Measurements from ENCODE around the gene SDK2.

The SDK2 gene

GRCh38 chr17:73429440-73430164, 214.6 kb downstream of the SDK2 start:
- peak; percentile 73 to 81 for DNase-seq (ENCODE audit: low read depth in 1 of 2, low spot score in 1 of 2)

- DNase-seq (ENCODE audit: low read depth in 1 of 2, low spot score in 1 of 2): no peak
Observed at GRCh38 chr17:73427198-73427597, 217.0 kb downstream of the SDK2 start.

DNA sequence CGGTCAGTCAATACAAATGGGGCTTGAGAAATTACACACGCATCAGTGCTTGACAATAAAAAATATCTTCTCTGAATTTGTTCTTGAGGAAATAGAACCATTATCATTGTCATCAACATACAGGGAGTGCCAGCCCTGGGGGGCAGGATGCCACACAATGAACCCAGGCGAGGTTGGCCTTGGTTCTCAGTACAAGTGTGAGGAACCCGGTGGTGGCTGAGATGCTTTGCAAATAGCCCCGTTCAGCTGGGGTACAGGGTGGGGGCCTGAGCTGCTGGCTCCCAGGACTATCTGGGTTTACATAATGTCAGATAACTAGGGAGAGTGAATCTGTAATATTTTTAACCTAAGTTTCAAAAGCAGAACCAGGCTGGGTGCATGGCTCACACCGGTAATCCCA, 219.7 kb downstream of the SDK2 start:
- no peak for DNase-seq (ENCODE audit: low read depth in 1 of 2, low spot score in 1 of 2)

- no peak for DNase-seq (ENCODE audit: low read depth in 1 of 2, low spot score in 1 of 2)
Observed at GRCh38 chr17:73423806-73424205, 220.4 kb downstream of the SDK2 start.

GRCh38 chr17:73423159-73423715, 221.0 kb downstream of the SDK2 start:
- DNase-seq (ENCODE audit: low read depth in 1 of 2, low spot score in 1 of 2): no peak

DNA sequence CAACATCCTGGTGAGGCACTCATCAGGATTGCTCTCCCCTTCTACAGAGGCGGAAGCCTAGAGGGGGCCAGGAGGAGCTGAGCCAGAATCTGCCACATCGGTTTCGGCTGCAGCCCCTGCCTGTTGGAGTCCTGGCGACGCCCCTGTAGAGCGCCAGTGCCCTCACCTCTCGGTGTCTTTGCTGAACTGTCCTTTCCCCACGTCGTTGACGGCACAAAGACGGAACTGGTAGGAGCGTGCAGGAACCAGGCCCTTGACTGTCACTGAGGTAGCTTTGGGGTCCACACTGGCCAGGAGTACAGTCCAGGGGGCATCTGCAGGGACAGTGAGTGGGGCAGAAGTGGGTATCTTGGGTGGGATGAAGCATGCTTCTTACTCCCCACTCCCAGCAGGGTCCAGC, 222.1 kb downstream of the SDK2 start:
- no peak for DNase-seq (ENCODE audit: low read depth in 1 of 2, low spot score in 1 of 2)

DNA sequence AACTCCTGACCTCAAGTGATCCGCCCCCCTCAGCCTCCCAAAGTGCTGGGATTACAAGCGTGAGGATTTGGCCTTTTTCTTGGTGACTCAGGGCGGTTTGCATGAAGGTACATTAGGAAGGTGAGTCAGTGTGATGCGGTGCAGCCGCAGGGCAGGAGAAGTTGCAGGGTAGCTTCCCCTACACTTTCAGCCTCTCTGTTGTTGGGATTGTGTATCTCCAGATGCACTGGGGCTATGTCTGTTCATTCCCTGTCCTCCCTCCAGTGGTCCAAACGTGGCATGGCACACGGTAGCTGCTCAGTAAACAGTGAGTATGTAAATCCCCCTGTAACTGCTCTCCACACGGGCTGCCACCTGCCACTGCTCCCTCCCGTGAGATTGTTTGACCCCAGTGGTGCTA, 223.3 kb downstream of the SDK2 start:
- DNase-seq (ENCODE audit: low read depth in 1 of 2, low spot score in 1 of 2): no peak

- no peak for DNase-seq (ENCODE audit: low read depth in 1 of 2, low spot score in 1 of 2)
Observed at GRCh38 chr17:73419881-73420280, 224.4 kb downstream of the SDK2 start.

- no peak for DNase-seq (ENCODE audit: low read depth in 1 of 2, low spot score in 1 of 2)
Observed at GRCh38 chr17:73419051-73419450, 225.2 kb downstream of the SDK2 start.

DNA sequence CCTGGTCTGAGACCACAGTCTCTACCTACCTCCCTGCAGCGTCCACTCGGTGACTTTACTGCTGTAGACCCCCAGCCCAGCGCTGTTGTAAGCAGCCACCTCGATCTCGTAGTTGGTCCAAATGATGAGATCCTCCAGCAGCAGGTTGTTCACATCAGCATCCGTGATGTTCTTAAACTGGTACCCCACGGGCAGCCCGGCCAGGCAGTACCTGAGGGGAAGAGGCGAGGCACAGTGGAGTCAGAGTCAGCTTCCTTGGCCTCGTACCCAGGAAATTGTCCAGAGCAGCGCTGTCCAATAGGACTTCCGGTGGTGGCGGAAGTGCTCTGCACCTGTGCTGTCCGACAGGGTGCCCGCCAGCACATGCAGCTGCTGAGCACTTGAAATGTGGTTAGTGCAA, 228.5 kb downstream of the SDK2 start:
- no peak for DNase-seq (ENCODE audit: low read depth in 1 of 2, low spot score in 1 of 2)

- DNase-seq (ENCODE audit: low read depth in 1 of 2, low spot score in 1 of 2): no peak
Observed at GRCh38 chr17:73414171-73414955, 229.9 kb downstream of the SDK2 start.

GRCh38 chr17:73412914-73413313, 231.3 kb downstream of the SDK2 start:
- no peak for DNase-seq (ENCODE audit: low read depth in 1 of 2, low spot score in 1 of 2)

- DNase-seq (ENCODE audit: low read depth in 1 of 2, low spot score in 1 of 2): no peak
Observed at GRCh38 chr17:73411313-73411747, 232.9 kb downstream of the SDK2 start.

DNA sequence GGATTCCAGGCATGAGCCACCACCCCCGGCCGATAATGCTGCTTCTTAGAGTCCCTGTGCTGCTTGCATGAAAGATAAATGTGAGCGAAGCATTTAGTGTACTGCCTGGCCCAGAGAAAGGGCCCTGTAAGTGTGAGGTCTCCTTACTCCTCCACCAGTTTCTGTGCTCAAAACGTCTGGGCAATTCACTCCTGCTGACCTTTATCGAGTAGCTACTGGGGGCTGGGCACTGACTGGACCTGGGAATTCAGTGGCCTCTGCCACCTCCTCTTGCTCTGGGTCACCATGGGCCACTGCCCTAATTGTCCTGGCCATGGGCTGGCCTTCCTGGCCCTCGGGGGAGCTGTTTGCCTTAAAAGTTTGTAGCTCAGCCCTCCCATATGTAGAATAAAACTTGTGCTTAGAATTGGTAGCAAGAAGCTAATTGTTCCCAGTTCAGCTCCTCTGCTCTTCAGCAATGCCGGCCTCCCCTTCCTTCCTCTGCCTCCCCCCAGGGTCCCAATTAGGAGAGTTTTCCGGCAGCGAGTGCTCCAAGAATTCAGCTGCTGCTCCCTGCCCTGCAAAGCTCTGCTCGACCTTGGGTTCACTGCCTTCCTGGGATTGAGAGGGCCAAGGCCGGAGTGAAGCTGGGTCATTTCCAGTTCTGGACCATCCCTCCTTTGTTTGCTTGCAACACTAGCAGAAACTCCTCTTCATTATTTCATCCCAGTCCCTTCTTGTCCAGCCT, 233.5 kb downstream of the SDK2 start:
- no peak for DNase-seq (ENCODE audit: low read depth in 1 of 2, low spot score in 1 of 2)

DNA sequence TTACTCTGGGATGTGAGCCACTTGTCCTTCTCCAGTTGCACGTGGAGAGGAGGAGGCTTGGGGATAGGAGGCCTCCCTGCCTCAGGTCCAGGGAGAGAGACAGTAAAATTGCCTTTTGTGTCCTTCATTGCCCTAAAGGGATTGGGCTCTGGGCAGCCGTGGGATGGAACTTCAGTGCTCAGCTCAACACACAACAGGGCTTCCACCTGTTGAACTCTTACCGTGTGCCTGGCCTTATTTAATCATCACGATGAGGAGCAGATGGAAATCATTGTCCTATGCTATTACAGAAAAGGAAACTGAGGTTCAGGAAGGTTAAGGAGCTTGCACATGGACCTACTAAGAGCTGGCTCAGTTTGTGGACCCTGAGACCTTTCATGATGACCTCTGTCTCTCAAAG, 240.0 kb downstream of the SDK2 start:
- no peak for DNase-seq (ENCODE audit: low read depth in 1 of 2, low spot score in 1 of 2)

DNA sequence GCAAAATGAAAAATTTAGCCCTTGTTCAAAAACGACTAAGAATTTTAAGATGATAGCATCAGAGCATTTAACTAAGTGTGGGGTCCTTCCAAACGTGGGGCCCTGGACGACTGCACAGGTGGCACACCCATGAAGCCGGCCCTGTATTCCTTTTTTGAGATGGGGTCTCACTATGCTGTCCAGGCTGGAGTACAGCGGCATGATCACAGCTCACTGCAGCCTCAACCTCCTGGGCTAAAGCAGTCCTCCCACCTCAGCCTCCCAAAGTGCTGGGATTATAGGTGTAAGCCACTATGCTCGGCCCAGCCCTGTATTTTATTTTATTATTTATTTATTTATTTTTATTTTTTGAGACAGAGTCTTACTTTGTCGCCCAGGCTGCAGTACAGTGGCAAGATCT, 241.8 kb downstream of the SDK2 start:
- DNase-seq (ENCODE audit: low read depth in 1 of 2, low spot score in 1 of 2): no peak

- no peak for DNase-seq (ENCODE audit: low read depth in 1 of 2, low spot score in 1 of 2)
Observed at GRCh38 chr17:73401911-73402310, 242.3 kb downstream of the SDK2 start.

- DNase-seq (ENCODE audit: low read depth in 1 of 2, low spot score in 1 of 2): no peak
Observed at GRCh38 chr17:73400915-73401545, 243.2 kb downstream of the SDK2 start.

GRCh38 chr17:73399056-73399455, 245.2 kb downstream of the SDK2 start:
- no peak for DNase-seq (ENCODE audit: low read depth in 1 of 2, low spot score in 1 of 2)

GRCh38 chr17:73397856-73398540, 246.2 kb downstream of the SDK2 start:
- DNase-seq (ENCODE audit: low read depth in 1 of 2, low spot score in 1 of 2): no peak

All from stimulated activated CD4-positive, alpha-beta T cell treated with anti-CD3 and anti-CD28 coated beads, Interleukin-15, amount 100 ng/mL, for 1 hour (primary cell).